Measurements from ENCODE around the gene SMPX. TPM values are rescaled to one million over a fixed set of nuclear protein-coding genes. Genes with fewer than 3 reads are reported as not detected.

The SMPX gene
- total RNA-seq (2014; rRNA removed; shearing (Covaris generic)), result not detected in 2 replicates
- not detected in 2 replicates for total RNA-seq (2022)
- not detected for Bru-seq, nascent RNA
- not detected for BruChase-seq, experiment 1, labeled RNA remaining after a 6-hour chase
- BruChase-seq, experiment 2, labeled RNA remaining after a 2-hour chase, result not detected
- long read RNA-seq, result 0 reads

DNA sequence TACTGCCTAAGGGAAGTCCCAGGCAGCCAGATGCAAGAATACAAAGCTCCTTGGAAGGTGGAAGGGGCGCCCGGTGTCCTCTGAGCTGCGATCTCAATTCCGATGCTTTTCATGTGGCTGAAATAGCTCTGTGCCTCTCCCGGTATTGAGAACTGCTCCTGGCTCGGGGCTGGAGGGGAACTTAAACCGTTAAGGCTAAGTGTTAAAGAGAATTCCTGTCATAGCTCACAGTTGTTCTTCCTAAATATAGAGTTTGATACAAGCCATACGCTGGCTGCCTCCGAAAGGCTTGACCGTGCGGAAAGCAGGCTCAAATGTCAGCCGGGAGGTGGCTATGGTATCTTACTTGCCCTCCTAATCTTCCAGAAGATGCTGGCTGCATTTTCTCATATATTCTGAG lies at the start of gene SMPX:
Gene SMPX, minus strand, starts transcription at position 157 of the 400 bp plus-strand sequence. CDS start 3,826 bp downstream, outside the sequence.
- intact Hi-C loops (cut with micrococcal nuclease; ENCODE audit: unreplicated experiment), result no loop called here
- CTCF ChIA-PET (ENCODE audit: unreplicated experiment), result no interaction called here
- Histone ChIP-seq H3K79me2 (ENCODE audit: insufficient read depth, low read depth, low read length) (no peaks in the 10 kb centered on the region), H3K4me2 (ENCODE audit: low read length) (no peak within 1 kb of the TSS), H3K36me3 (ENCODE audit: insufficient read depth, low read length) (no peaks in the 10 kb centered on the region), H3K4me3 (ENCODE audit: low read depth, low read length, poor library complexity, severe bottlenecking) (no peak within 1 kb of the TSS), H2AFZ (ENCODE audit: low read length) (no peak within 1 kb of the TSS), H3K27ac (ENCODE audit: low read depth, low read length, poor library complexity, severe bottlenecking) (no peak within 1 kb of the TSS), H4K20me1 (ENCODE audit: insufficient read depth, low read length) (no peaks in the 10 kb centered on the region), H3K9me3 (ENCODE audit: low read length) (no peaks in the 10 kb centered on the region), H3K9me2 (ENCODE audit: insufficient read depth, low read length) (no peaks in the 10 kb centered on the region), H3K4me1 (ENCODE audit: insufficient read depth, low read length, poor library complexity, severe bottlenecking) (no peaks in the 10 kb centered on the region)
- POLR2A ChIA-PET, result no interaction called here
- TF ChIP-seq, protein P1, sequence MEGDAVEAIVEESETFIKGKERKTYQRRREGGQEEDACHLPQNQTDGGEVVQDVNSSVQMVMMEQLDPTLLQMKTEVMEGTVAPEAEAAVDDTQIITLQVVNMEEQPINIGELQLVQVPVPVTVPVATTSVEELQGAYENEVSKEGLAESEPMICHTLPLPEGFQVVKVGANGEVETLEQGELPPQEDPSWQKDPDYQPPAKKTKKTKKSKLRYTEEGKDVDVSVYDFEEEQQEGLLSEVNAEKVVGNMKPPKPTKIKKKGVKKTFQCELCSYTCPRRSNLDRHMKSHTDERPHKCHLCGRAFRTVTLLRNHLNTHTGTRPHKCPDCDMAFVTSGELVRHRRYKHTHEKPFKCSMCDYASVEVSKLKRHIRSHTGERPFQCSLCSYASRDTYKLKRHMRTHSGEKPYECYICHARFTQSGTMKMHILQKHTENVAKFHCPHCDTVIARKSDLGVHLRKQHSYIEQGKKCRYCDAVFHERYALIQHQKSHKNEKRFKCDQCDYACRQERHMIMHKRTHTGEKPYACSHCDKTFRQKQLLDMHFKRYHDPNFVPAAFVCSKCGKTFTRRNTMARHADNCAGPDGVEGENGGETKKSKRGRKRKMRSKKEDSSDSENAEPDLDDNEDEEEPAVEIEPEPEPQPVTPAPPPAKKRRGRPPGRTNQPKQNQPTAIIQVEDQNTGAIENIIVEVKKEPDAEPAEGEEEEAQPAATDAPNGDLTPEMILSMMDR (conservative IDR thresholded peaks at IDR 0.05; ENCODE audit: low read length), result no peak
- no peak for TF ChIP-seq EZH2phosphoT487 (IDR thresholded peaks at IDR 0.05; ENCODE audit: borderline replicate concordance, low read depth, low read length)
- DNase-seq (ENCODE audit: low spot score), result no peak
- no TSS peak for BruUV-seq (replicated peaks)

DNA sequence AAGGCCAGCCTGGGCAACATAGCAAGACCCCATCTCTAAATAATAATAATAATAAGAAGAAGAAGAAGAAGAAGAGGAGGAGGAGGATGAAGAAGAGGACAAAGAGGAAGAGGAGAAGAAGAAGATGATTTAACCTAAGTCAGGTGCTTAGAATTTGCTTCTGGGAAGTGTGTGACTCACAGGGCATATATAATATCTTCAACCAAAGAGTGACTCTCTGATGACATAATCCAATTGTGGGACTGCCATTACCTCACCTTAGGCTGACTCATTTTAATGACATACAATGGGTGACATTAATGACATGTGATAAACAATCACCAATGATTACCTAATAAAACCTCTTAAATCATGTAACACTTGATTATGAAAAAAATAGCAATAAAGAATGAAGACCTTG lies 48.8 kb upstream of the SMPX start:
- no peak for TF ChIP-seq EZH2phosphoT487 (IDR thresholded peaks at IDR 0.05; ENCODE audit: borderline replicate concordance, low read depth, low read length)
- TF ChIP-seq, protein P1 (conservative IDR thresholded peaks at IDR 0.05; ENCODE audit: low read length), result no peak
- no peaks in the 10 kb centered on the region for H4K20me1 ChIP-seq (ENCODE audit: insufficient read depth, low read length)
- ChIA-PET CTCF (ENCODE audit: unreplicated experiment) (no interaction called here), POLR2A (no interaction called here)
- no peaks in the 10 kb centered on the region for H3K9me3 ChIP-seq (ENCODE audit: low read length)
- no peak overlapping the region for H3K4me2 ChIP-seq (ENCODE audit: low read length)
- no TSS peak for BruUV-seq (replicated peaks)
- H3K79me2 ChIP-seq (ENCODE audit: insufficient read depth, low read depth, low read length), result no peaks in the 10 kb centered on the region
- H3K27ac ChIP-seq (ENCODE audit: low read depth, low read length, poor library complexity, severe bottlenecking), result no peak overlapping the region
- H3K4me3 ChIP-seq (ENCODE audit: low read depth, low read length, poor library complexity, severe bottlenecking), result no peak overlapping the region
- H2AFZ ChIP-seq (ENCODE audit: low read length), result no peak overlapping the region
- DNase-seq (ENCODE audit: low spot score), result no peak
- H3K9me2 ChIP-seq (ENCODE audit: insufficient read depth, low read length), result no peaks in the 10 kb centered on the region
- no peaks in the 10 kb centered on the region for H3K36me3 ChIP-seq (ENCODE audit: insufficient read depth, low read length)
- intact Hi-C loops (cut with micrococcal nuclease; ENCODE audit: unreplicated experiment), result no loop called here
- H3K4me1 ChIP-seq (ENCODE audit: insufficient read depth, low read length, poor library complexity, severe bottlenecking), result no peaks in the 10 kb centered on the region

DNA sequence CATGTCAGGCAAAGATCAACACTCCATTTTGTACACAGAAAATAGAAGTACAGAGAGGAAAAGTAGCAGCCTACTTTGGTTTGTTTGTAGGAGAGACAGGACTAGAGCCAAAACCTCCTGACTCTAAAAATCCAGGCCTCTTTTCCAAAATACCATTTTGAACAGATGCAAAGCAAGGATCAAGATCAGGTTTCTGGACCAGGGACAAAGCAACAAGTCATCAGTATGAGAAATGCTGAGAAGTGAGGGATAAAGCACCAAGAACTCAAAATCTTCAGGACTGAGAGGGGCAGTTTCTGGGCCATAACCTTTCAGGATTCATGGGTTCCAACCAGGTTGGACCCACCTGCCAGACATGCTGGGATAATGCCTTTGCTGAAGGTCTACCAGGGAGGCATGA lies 44.9 kb upstream of the SMPX start:
- no peaks in the 10 kb centered on the region for H3K9me3 ChIP-seq (ENCODE audit: low read length)
- no peaks in the 10 kb centered on the region for H3K79me2 ChIP-seq (ENCODE audit: insufficient read depth, low read depth, low read length)
- H3K4me1 ChIP-seq (ENCODE audit: insufficient read depth, low read length, poor library complexity, severe bottlenecking), result no peaks in the 10 kb centered on the region
- H3K4me3 ChIP-seq (ENCODE audit: low read depth, low read length, poor library complexity, severe bottlenecking), result no peak overlapping the region
- ChIA-PET CTCF (ENCODE audit: unreplicated experiment) (no interaction called here), POLR2A (no interaction called here)
- H3K4me2 ChIP-seq (ENCODE audit: low read length), result no peak overlapping the region
- intact Hi-C loops (cut with micrococcal nuclease; ENCODE audit: unreplicated experiment), result no loop called here
- TF ChIP-seq EZH2phosphoT487 (IDR thresholded peaks at IDR 0.05; ENCODE audit: borderline replicate concordance, low read depth, low read length), result no peak
- TF ChIP-seq, protein P1 (conservative IDR thresholded peaks at IDR 0.05; ENCODE audit: low read length), result no peak
- no peak overlapping the region for H3K27ac ChIP-seq (ENCODE audit: low read depth, low read length, poor library complexity, severe bottlenecking)
- no TSS peak for BruUV-seq (replicated peaks)
- no peaks in the 10 kb centered on the region for H3K9me2 ChIP-seq (ENCODE audit: insufficient read depth, low read length)
- DNase-seq (ENCODE audit: low spot score), result no peak
- H2AFZ ChIP-seq (ENCODE audit: low read length), result no peak overlapping the region
- no peaks in the 10 kb centered on the region for H3K36me3 ChIP-seq (ENCODE audit: insufficient read depth, low read length)
- no peaks in the 10 kb centered on the region for H4K20me1 ChIP-seq (ENCODE audit: insufficient read depth, low read length)
